Pancreas (tissue), 10 donors: Measurements from ENCODE around the gene CRIP1. TPM values are rescaled to one million over a fixed set of nuclear protein-coding genes. Genes with fewer than 3 reads are reported as not detected.

Source experiments
- ATAC-seq, 4 donors: fragments of 200-7000 bp; cut with Tn5 transposase; one replicate each; pipeline versions ENCODE4 v1.8.0 to v1.9.1; 2020; ENCODE audit warnings: mild to moderate bottlenecking in 4 of 4, moderate library complexity in 4 of 4
- DNase-seq, 6 donors: peaks; one replicate each; pipeline ENCODE4 v3.0.0-alpha.2; 2020
- FAIRE-seq: peaks from 2 replicates; lab custom pipeline; 2012; peaks lifted over from hg19 to GRCh38; lab: Jason Lieb, UNC
- H3K27ac ChIP-seq, 4 donors: fragments of 200-600 bp; sonication (generic); 1 replicate in 3 of 4; 2 replicates in 1 of 4; pipeline versions ENCODE4 v1.5.0 to v1.8.0; 2020
- H3K27me3 ChIP-seq, 4 donors: fragments of 200-600 bp; one replicate each; pipeline ENCODE4 v1.8.0; 2021
- H3K36me3 ChIP-seq, 3 donors: fragments of 200-600 bp; sonication (generic) in 1 of 3; one replicate each; pipeline versions ENCODE4 v1.5.0 to v1.8.0; 2020 to 2021
- H3K4me1 ChIP-seq, 3 donors: fragments of 200-600 bp; one replicate each; pipeline ENCODE4 v1.8.0; 2021
- H3K4me3 ChIP-seq, 4 donors: fragments of 200-600 bp; sonication (generic) in 2 of 4; one replicate each; pipeline versions ENCODE4 v1.5.0 to v1.8.0; 2020 to 2021
- H3K9me3 ChIP-seq, 4 donors: fragments of 200-600 bp; one replicate each; pipeline ENCODE4 v1.8.0; 2021
- WGBS, 2 donors: extraction: QIAGEN DNeasy Blood & Tissue Kit; methylation state at CpG; one replicate each; pipeline ENCODE4 v1.1.7; 2013; 5-methylcytosine and 5-hydroxymethylcytosine counted together
- intact Hi-C, 3 donors: fragments of 100-400 bp; cut with DNase I; formaldehyde crosslinking; loops; one replicate each; pipeline versions ENCODE4 v1.11.1 to v1.14.2; 2022
- polyA plus RNA-seq, 2 donors: library from polyadenylated mRNA; stranded (reverse); fragments of 200-250 nt; gene quantifications; one replicate each; pipeline ENCODE4 v1.2.3, GENCODE V29; 2013
- total RNA-seq, 6 donors: library from RNA; stranded (reverse); fragmentation: NEBNext Ultra II Directional in 4 of 6; extraction: Animal tissue kit (Norgen Biotek cat#: 25700) in 4 of 6; gene quantifications; one replicate each; pipeline versions ENCODE4 v1.2.1 to v1.2.4, GENCODE V29; 2021 to 2023
- TF ChIP-seq, protein P1 (sequence below), 4 donors: fragments of 200-600 bp; sonication (generic) in 3 of 4; IDR thresholded peaks; one replicate each; pipeline versions ENCODE4 v1.5.0 to v1.8.0; 2021; ENCODE audit warnings: antibody characterized with exemption in 4 of 4
- donor health status: healthy with polysubstance abuse.
- donor health status: DM: no; HTN: no; CAD: no; lungs with moderate emphysema.
- donor health status: DM: no; HTN: no; CAD: no.
- donor health status: control.
- donor health status: control.
- donor health status: Bipolar disorder and iron deficiency.
- donor health status: DM: yes; HTN: yes; CAD: no.
- donor health status: DM: no; HTN: no; CAD: no.
- donor health status: DM: no; HTN: no; CAD: no.
- donor health status: DM: yes; HTN: yes; CAD: no.

The CRIP1 gene
- total and polyA plus RNA-seq, 8 donors, result 2.4 to 71.0 (median 9.3) TPM

DNA sequence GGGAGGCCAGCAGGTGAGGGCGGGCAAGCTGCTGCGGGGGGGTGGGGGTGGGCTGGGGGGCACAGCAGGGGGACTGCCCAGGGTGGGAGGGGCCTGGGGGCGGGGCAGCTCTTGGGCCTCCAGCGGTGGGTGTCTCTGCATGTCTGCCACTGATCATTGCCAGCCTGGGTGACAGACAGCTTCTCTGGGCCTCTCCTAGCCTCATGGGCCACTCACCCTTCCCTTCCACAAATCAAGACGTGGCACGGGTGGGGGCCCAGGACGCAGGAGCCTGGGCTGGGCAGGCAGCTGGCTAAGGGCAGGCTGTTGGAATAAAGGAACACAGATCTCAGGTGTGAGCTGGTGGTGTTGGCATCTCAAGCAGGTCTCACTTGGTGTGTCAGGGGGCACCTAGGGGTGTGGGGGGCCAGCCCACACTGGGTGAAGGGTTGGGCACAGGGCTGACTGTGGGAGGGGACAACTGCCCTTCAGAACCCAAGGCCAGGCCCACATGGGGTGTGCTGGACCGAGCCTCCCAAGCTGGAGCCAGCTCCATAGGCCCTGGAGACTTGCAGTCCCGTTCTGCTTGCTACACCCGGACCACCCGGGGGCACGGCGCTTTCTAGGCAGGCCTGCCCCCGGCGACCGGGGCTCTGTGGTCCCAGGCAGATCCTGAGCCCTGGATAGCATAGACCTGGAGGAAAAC lies 7.4 kb downstream of the CRIP1 start:
- intact Hi-C loops, result no loop called here
- FAIRE-seq, result no peak

DNA sequence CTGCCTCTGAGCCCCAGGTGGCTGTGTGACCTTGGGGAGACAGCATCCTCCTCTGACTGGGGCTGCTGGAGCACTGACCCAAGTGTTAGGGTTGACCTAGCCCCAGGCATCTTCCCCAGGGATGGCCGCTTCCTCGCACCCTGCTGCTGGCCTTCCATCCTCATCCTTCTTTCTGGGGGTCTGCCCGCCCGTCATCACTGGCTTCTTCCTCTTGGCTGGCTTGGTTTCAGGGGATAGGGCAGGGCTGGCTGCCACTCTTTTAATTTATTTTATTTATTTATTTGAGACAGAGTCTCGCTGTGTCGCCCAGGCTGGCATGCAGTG lies 7.9 kb downstream of the CRIP1 start:
- no peaks in the 10 kb centered on the region for H3K9me3 ChIP-seq
- no peaks in the 10 kb centered on the region for H3K36me3 ChIP-seq
- FAIRE-seq (no peak), ATAC-seq (no peak), DNase-seq (peak in 2 of 6 donors; percentile 37 to 46)
- no peak overlapping the region for H3K4me3 ChIP-seq
- intact Hi-C loops, result no loop called here
- H3K27ac ChIP-seq, result no peak overlapping the region
- H3K4me1 ChIP-seq, result peaks cover 0 to 4% (median 0%) of the 10 kb centered on the region in 3 donors
- no peaks in the 10 kb centered on the region for H3K27me3 ChIP-seq
- TF ChIP-seq, protein P1, sequence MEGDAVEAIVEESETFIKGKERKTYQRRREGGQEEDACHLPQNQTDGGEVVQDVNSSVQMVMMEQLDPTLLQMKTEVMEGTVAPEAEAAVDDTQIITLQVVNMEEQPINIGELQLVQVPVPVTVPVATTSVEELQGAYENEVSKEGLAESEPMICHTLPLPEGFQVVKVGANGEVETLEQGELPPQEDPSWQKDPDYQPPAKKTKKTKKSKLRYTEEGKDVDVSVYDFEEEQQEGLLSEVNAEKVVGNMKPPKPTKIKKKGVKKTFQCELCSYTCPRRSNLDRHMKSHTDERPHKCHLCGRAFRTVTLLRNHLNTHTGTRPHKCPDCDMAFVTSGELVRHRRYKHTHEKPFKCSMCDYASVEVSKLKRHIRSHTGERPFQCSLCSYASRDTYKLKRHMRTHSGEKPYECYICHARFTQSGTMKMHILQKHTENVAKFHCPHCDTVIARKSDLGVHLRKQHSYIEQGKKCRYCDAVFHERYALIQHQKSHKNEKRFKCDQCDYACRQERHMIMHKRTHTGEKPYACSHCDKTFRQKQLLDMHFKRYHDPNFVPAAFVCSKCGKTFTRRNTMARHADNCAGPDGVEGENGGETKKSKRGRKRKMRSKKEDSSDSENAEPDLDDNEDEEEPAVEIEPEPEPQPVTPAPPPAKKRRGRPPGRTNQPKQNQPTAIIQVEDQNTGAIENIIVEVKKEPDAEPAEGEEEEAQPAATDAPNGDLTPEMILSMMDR (IDR thresholded peaks at IDR 0.05), result no peak
- WGBS, 2 donors, result 96 to 98% methylated on average over 6 of the region's 6 CpGs

More for the DNA sequence above, 7.4 kb downstream of the CRIP1 start:
- Histone ChIP-seq H3K4me1 (peaks cover 0 to 4% (median 4%) of the 10 kb centered on the region in 3 donors), H3K9me3 (no peaks in the 10 kb centered on the region), H3K27ac (no peak overlapping the region), H3K36me3 (no peaks in the 10 kb centered on the region), H3K27me3 (no peaks in the 10 kb centered on the region), H3K4me3 (no peak overlapping the region)
- 85 to 89% methylated on average over 16 of the region's 16 CpGs for WGBS, 2 donors
- DNase-seq (peak in 5 of 6 donors; percentile 14 to 59 (median 43)), ATAC-seq (no peak)
- TF ChIP-seq, protein P1 (IDR thresholded peaks at IDR 0.05), result no peak

DNA sequence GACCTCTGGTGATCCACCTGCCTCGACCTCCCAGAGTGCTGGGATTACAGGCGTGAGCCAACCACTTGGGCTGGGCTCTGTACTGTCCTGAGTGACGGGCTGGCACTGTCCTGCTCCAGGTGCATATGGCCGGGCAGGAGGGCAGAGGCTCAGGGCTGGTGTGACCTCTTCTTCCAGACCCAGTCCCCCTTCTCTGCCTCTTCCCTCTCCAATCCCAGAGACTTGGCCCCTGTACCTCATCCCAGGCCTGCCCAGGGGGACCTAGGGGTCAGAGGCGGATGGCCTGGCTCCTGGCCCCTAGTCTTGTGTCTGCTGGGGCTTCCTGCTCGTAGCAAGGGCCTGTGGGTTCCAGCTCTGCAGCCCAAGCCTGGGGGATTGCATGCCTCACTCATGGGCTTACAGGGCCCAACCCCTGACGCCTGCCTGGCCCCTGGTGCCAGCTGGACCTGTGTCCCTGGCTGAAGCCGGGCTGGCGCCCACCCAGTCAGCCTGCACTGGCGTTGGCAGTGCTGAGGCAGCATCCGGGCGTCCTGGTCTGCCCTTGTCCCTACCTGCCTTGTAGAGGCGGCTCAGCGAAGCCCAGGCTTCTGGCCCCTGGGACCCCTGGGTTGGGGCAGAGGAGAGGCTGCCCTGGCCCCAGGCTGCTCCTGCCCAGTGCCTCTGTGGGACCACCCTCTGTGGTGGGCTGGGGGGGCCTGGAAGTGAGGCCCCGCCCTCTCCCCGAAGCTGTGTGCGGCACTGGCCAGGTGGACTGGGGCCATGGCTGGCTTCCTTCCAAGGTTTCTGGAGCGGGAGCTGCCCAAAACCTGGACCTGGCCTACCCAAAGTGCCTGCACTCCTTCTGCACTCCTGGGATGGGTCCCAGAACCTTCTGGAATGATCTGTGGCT lies 8.7 kb downstream of the CRIP1 start:
- no peak for FAIRE-seq
- Histone ChIP-seq H3K36me3 (no peaks in the 10 kb centered on the region), H3K4me1 (peaks cover 0 to 4% (median 0%) of the 10 kb centered on the region in 3 donors), H3K9me3 (no peaks in the 10 kb centered on the region), H3K27ac (no peak overlapping the region), H3K4me3 (no peak overlapping the region), H3K27me3 (no peaks in the 10 kb centered on the region)
- DNase-seq, result peak in 4 of 6 donors; percentile 14 to 80 (median 51)
- intact Hi-C loops, result no loop called here
- no peak for ATAC-seq
- 68 to 69% methylated on average over 18 of the region's 18 CpGs for WGBS, 2 donors
- TF ChIP-seq, protein P1 (IDR thresholded peaks at IDR 0.05), result no peak

DNA sequence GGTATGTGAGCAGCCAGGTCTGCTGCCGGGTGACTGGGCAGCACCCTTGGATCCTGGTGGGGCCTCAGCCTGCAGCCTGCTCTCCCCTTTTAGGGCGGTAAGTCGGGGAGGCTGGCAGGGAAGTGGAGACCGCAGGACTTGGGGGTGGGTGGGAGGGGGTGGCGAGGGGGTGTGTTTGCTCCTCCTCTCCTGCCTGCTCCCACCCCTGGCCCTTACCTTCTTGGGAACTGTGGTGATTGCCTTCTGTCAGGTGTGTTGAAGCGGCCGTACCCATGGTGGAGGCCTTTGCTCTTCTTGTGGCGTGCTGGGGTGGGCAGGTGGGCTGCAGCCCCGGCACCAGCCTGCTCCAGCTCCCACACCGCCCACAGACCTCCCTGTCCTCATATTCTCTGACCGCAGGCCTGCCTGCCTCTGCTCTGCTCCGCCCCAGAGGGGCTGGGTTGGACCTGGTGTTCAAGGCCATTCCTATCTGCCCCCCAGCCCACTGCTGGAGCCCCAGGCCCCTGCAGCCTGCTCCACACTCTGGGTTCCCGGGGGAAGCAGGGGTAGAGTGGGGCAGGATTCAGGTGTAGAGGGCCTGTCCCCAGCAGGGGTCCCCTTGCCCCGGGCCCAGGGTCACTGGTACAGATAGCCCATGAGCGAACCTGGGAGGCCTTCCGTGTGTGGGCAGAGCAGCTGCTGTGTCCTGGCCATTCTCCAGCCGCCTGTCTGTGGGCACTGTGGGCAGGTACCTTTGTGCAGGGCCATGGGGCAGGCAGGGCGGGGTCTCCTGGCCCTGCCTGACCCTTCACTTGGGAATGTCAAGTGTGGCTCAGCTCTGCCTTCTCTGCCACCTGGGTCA lies 9.5 kb downstream of the CRIP1 start:
- intact Hi-C loops, result no loop called here
- peak in 1 of 6 donors; percentile 65 for DNase-seq
- TF ChIP-seq, protein P1 (IDR thresholded peaks at IDR 0.05), result no peak

More for the DNA sequence above, 9.5 kb downstream of the CRIP1 start:
- no peak overlapping the region for H3K4me3 ChIP-seq
- WGBS, 2 donors, result 68 to 75% methylated on average over 15 to 18 of the region's 18 CpGs
- peaks cover 0 to 4% (median 0%) of the 10 kb centered on the region in 3 donors for H3K4me1 ChIP-seq
- no peaks in the 10 kb centered on the region for H3K36me3 ChIP-seq
- H3K27ac ChIP-seq, result no peak overlapping the region
- ATAC-seq (no peak), FAIRE-seq (no peak)
- H3K27me3 ChIP-seq, result no peaks in the 10 kb centered on the region
- no peaks in the 10 kb centered on the region for H3K9me3 ChIP-seq
